Natural killer cell treated with Interleukin-12 subunit alpha and Interleukin-12 subunit beta and Interleukin-15 and Interleukin-18, amount 100 ng/mL, for 72 hours (primary cell): ENCODE data around the gene SEC16B. TPM values are rescaled to one million over a fixed set of nuclear protein-coding genes. Genes with fewer than 3 reads are reported as not detected.

Experiments used
- ATAC-seq, 2 donors: fragments of 150-1000 bp; cut with Tn5 transposase in 1 of 2; sonication (Bioruptor Pico), chemical (Tn5 transposase) in 1 of 2; 2 replicates each; pipeline ENCODE4 v1.10.0; 2021
- DNase-seq: peaks from one replicate; pipeline ENCODE4 v3.0.0; 2022; ENCODE audit warnings: low spot score
- H3K27ac Mint-ChIP-seq, 2 donors: 1 replicate in 1 of 2; 2 replicates in 1 of 2; pipeline ENCODE4 v1.8.0; 2022; ENCODE audit warnings: mixed read lengths in 2 of 2, mild to moderate bottlenecking in 1 of 2, moderate library complexity in 1 of 2
- H3K27me3 Mint-ChIP-seq, 2 donors: 1 replicate in 1 of 2; 2 replicates in 1 of 2; pipeline ENCODE4 v1.8.0; 2022; ENCODE audit warnings: mixed read lengths in 2 of 2
- H3K36me3 Mint-ChIP-seq: one replicate; pipeline ENCODE4 v1.8.0; 2022; ENCODE audit warnings: mixed read lengths
- H3K4me1 Mint-ChIP-seq, 2 donors: 1 replicate in 1 of 2; 2 replicates in 1 of 2; pipeline ENCODE4 v1.8.0; 2022; ENCODE audit warnings: low read depth in 2 of 2, mixed read lengths in 2 of 2, mild to moderate bottlenecking in 1 of 2
- H3K4me3 Mint-ChIP-seq: one replicate; pipeline ENCODE4 v1.8.0; 2022; ENCODE audit warnings: mixed read lengths
- H3K9me3 Mint-ChIP-seq: 2 replicates; pipeline ENCODE4 v1.8.0; 2022; ENCODE audit warnings: mixed read lengths
- total RNA-seq, 2 donors: library from RNA; stranded (reverse); gene quantifications; one replicate each; pipeline ENCODE4 v1.2.3, GENCODE V29; 2022

The SEC16B gene, protein sequence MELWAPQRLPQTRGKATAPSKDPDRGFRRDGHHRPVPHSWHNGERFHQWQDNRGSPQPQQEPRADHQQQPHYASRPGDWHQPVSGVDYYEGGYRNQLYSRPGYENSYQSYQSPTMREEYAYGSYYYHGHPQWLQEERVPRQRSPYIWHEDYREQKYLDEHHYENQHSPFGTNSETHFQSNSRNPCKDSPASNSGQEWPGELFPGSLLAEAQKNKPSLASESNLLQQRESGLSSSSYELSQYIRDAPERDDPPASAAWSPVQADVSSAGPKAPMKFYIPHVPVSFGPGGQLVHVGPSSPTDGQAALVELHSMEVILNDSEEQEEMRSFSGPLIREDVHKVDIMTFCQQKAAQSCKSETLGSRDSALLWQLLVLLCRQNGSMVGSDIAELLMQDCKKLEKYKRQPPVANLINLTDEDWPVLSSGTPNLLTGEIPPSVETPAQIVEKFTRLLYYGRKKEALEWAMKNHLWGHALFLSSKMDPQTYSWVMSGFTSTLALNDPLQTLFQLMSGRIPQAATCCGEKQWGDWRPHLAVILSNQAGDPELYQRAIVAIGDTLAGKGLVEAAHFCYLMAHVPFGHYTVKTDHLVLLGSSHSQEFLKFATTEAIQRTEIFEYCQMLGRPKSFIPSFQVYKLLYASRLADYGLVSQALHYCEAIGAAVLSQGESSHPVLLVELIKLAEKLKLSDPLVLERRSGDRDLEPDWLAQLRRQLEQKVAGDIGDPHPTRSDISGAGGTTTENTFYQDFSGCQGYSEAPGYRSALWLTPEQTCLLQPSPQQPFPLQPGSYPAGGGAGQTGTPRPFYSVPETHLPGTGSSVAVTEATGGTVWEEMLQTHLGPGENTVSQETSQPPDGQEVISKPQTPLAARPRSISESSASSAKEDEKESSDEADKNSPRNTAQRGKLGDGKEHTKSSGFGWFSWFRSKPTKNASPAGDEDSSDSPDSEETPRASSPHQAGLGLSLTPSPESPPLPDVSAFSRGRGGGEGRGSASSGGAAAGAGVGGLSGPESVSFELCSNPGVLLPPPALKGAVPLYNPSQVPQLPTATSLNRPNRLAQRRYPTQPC
- total RNA-seq = not detected

- no peaks in the 10 kb centered on the region for H3K27me3 Mint-ChIP-seq
- H3K27ac Mint-ChIP-seq = no peak within 1 kb of the TSS
- H3K4me3 Mint-ChIP-seq = no peak within 1 kb of the TSS
- peaks cover 8% of the 10 kb centered on the region for H3K9me3 Mint-ChIP-seq
- H3K36me3 Mint-ChIP-seq = no peaks in the 10 kb centered on the region
- ATAC-seq = no peak
- no peak for DNase-seq
- H3K4me1 Mint-ChIP-seq = no peaks in the 10 kb centered on the region
Observed at GRCh38 chr1:177969825-177970371, at the start of gene SEC16B. SEC16B (minus strand) TSS chr1:177970058; CDS start chr1:177967981, 2,077 bp downstream.

GRCh38 chr1:178019622-178020021 is 49.8 kb upstream of the SEC16B start:
- H3K4me3 Mint-ChIP-seq = no peak overlapping the region
- H3K36me3 Mint-ChIP-seq = peaks cover 5% of the 10 kb centered on the region
- H3K27ac Mint-ChIP-seq = no peak overlapping the region
- DNase-seq = no peak
- no peak for ATAC-seq
- H3K27me3 Mint-ChIP-seq = peaks cover 0 to 2% of the 10 kb centered on the region in 2 donors
- no peaks in the 10 kb centered on the region for H3K4me1 Mint-ChIP-seq
- peaks cover 13% of the 10 kb centered on the region for H3K9me3 Mint-ChIP-seq

GRCh38 chr1:178019208-178019607 is 49.4 kb upstream of the SEC16B start:
- Mint-ChIP-seq H3K36me3 (peaks cover 5% of the 10 kb centered on the region), H3K4me1 (no peaks in the 10 kb centered on the region), H3K27me3 (peaks cover 0 to 2% of the 10 kb centered on the region in 2 donors), H3K27ac (no peak overlapping the region), H3K9me3 (peaks cover 13% of the 10 kb centered on the region), H3K4me3 (no peak overlapping the region)
- ATAC-seq = no peak
- DNase-seq = no peak

DNA sequence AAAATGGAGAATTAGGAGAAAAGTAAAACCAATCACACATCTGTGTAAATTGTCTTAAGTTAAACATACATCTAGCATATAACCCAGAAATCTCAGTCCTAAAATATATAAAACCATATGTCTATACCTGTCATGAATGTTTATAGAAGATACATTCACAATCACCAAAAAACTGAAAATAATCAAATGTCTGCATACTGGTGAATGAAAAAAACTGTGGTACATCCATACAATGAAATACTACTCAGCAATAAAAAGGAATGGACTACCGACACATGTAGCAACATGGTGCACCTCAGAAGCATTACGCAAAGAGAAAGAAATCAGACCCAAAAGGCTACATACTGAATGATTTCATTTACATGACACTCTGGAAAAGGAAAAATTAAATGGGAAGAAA is 47.7 kb upstream of the SEC16B start:
- H3K4me1 Mint-ChIP-seq = no peaks in the 10 kb centered on the region
- no peak overlapping the region for H3K4me3 Mint-ChIP-seq
- peaks cover 5% of the 10 kb centered on the region for H3K36me3 Mint-ChIP-seq
- H3K27me3 Mint-ChIP-seq = peaks cover 0 to 2% of the 10 kb centered on the region in 2 donors
- no peak for DNase-seq
- no peak for ATAC-seq
- no peak overlapping the region for H3K27ac Mint-ChIP-seq
- H3K9me3 Mint-ChIP-seq = peaks cover 12% of the 10 kb centered on the region

DNA sequence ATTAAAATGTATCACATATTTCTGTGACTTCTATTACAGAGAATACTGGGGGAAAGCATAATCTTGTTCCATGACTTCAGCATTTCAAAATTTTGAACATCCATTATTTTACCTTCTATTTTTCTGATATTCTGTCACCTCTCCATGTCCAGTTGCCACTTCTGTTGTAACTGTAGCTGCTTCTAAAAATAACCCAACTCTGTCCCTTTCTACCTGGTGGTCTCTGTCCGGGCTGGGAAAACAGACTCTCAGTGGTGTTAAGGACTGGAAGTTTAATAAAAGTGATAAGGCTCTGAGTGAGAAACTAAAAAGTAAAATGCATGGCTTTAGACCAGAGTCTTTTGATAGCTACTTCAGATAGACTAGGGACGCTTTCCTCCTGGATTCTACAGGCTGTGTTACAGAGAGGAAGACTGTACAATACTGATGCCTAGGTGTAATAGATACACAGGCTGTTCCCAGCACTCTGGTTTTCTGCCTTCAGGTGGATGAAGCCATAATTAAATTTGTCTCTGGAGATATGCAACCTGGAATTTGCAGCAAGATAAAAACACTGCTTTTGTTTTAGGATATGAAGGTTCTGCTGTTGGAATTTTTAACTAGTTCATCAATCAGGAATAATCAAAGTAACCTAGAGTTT is 42.1 kb upstream of the SEC16B start:
- DNase-seq (no peak), ATAC-seq (no peak)
- peaks cover 12% of the 10 kb centered on the region for H3K9me3 Mint-ChIP-seq
- no peak overlapping the region for H3K4me3 Mint-ChIP-seq
- no peaks in the 10 kb centered on the region for H3K27me3 Mint-ChIP-seq
- H3K27ac Mint-ChIP-seq = no peak overlapping the region
- no peaks in the 10 kb centered on the region for H3K36me3 Mint-ChIP-seq
- no peaks in the 10 kb centered on the region for H3K4me1 Mint-ChIP-seq

DNA sequence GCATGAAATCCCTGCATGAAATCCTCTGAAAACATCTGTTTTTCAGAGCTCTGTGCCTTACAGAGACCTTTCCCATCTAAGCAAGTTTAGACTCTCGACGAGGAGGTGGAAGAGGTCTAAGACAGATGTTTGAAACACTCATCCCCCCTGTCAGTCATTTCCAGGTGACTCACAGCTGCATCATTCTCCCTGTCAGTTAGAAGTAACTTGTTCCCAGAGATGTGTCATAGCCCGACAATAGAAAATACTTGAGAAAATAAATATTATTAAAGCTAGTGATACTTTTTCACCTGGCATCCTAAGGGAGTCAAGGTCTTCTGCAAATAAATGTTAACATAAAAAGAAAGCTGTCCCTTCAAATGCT is 41.6 kb upstream of the SEC16B start:
- H3K4me1 Mint-ChIP-seq = no peaks in the 10 kb centered on the region
- no peaks in the 10 kb centered on the region for H3K36me3 Mint-ChIP-seq
- no peak overlapping the region for H3K27ac Mint-ChIP-seq
- no peaks in the 10 kb centered on the region for H3K27me3 Mint-ChIP-seq
- no peak overlapping the region for H3K4me3 Mint-ChIP-seq
- no peak for DNase-seq
- no peak for ATAC-seq
- peaks cover 13% of the 10 kb centered on the region for H3K9me3 Mint-ChIP-seq

DNA sequence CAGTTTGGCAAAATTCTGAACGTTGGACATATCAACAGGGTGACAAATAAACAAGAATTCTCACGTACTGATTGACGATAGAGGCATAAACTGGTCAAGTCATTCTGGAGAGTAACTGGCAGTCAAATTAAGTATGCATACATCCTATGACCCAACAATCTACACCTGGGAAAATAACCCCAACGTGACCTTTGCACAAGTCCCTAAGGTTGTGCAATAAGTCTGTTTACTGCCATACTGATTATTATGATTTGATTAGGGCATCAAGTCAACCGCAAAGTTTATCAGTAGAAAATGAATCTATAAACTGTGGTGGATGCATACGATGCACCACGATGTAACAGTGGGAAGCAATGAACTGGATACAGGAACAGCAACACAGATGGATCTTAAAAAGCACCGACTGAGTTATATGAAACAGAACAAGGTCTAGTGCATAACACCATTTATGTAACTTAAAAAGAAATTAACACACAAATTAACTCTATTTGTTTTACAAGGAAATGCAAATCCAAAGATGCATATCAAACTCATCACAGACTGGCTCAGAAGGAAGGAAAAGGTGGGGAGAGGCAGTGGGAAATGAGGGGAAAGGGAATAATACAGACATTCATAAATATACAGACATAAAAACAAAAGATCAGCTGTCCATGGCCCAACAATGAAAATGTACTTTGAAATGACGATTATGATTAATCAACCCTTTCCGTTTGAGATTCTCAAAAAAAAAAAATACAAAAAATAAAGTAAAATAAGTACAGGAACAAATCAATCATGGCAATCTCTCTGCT is 41.0 kb upstream of the SEC16B start:
- Mint-ChIP-seq H3K4me3 (no peak overlapping the region), H3K27me3 (no peaks in the 10 kb centered on the region), H3K36me3 (no peaks in the 10 kb centered on the region), H3K9me3 (peaks cover 15% of the 10 kb centered on the region), H3K27ac (no peak overlapping the region), H3K4me1 (no peaks in the 10 kb centered on the region)
- ATAC-seq = no peak
- no peak for DNase-seq

GRCh38 chr1:178006043-178006442 is 36.2 kb upstream of the SEC16B start:
- Mint-ChIP-seq H3K9me3 (peaks cover 15% of the 10 kb centered on the region), H3K27ac (no peak overlapping the region), H3K36me3 (no peaks in the 10 kb centered on the region), H3K27me3 (no peaks in the 10 kb centered on the region), H3K4me3 (no peak overlapping the region), H3K4me1 (no peaks in the 10 kb centered on the region)
- DNase-seq = no peak
- no peak for ATAC-seq

DNA sequence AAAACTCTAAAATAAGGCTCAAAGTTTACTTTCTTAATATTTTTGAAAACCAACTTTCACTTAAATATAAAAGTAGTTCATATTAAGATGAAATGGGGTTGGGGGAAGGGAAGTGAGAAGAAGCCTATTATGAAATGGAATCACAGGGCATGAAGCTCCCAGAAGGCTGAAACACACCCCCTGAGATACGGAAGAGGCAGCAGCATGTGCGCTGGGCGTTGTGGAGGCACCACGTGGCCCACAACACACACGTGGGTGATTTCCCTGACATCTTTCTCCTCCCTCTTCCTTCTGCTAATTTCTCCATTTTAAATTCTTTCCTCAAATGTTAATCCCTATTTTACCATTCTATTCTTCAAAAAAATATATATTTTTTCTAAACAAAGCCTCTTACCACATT is 35.6 kb upstream of the SEC16B start:
- ATAC-seq = no peak
- Mint-ChIP-seq H3K9me3 (peaks cover 15% of the 10 kb centered on the region), H3K4me1 (no peaks in the 10 kb centered on the region), H3K27ac (no peak overlapping the region), H3K4me3 (no peak overlapping the region), H3K36me3 (no peaks in the 10 kb centered on the region), H3K27me3 (no peaks in the 10 kb centered on the region)
- DNase-seq = no peak

DNA sequence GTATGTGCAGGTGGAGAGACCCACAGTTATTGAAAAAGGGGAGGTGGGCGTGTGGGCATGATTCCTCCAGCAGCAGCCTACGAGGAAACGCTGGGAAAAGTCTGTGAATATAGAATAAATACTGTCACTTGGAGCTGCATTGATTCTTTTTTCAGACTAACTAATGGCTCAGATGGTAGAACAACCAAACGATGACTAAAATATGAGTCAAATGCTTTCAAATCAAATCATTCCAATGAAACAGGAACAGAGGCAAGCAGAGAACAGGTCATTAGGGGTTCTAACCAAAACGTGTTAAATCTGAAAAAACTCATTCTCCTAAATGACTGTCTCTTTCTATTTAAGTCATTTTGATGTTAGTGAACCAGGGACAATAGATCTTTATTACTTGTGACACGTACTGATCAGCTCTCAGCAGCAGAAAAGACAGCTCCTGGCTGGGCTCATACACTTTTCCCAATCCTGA is 35.1 kb upstream of the SEC16B start:
- Mint-ChIP-seq H3K9me3 (peaks cover 15% of the 10 kb centered on the region), H3K4me1 (no peaks in the 10 kb centered on the region), H3K36me3 (no peaks in the 10 kb centered on the region), H3K27me3 (no peaks in the 10 kb centered on the region), H3K27ac (no peak overlapping the region), H3K4me3 (no peak overlapping the region)
- DNase-seq = no peak
- no peak for ATAC-seq

DNA sequence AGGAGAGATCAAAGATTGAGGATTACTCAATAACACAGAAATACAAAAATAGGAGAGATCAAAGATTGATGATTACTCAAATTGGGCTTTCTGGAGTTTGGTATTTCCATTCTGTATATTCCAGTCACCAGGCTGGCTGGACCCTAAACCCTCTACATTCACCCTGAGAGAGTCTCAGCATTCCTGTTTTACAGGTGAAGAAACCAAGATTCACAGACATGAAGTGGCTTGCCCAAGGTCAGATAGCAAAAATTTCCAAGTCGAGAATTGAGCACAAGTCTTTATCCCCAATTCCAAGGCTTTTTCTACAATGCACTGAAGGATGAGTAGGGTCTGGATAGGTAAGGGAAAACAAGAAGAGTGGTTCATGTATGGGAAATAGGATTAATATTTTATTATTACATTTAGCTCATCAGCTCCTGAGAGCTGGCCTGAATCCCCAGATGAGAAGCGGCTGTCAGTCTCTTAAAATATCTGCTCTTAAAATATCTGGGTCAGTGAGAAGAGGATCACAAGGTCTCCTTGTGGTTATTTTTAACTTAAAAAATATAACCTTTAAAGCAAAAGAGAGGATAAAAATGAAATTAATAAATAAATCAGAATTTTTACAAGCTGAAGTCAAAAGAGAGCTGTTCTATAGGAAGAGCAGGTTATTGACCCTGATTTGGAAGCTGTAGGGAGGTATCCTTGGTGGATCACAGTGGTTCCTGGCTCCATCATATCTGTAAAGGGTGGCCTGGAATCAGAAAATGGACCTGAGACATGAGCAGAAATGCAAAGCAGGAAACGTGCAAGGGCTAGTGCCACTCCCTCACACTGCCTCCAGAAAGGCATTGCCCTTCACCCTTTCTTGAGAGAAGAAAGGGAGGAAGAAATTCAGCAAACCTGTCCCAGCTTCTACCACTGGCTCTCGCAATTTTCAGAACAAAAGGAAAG is 29.1 kb upstream of the SEC16B start:
- peaks cover 14% of the 10 kb centered on the region for H3K9me3 Mint-ChIP-seq
- no peak for ATAC-seq
- no peaks in the 10 kb centered on the region for H3K4me1 Mint-ChIP-seq
- DNase-seq = no peak
- no peak overlapping the region for H3K4me3 Mint-ChIP-seq
- no peaks in the 10 kb centered on the region for H3K27me3 Mint-ChIP-seq
- peaks cover 4% of the 10 kb centered on the region for H3K36me3 Mint-ChIP-seq
- no peak overlapping the region for H3K27ac Mint-ChIP-seq

DNA sequence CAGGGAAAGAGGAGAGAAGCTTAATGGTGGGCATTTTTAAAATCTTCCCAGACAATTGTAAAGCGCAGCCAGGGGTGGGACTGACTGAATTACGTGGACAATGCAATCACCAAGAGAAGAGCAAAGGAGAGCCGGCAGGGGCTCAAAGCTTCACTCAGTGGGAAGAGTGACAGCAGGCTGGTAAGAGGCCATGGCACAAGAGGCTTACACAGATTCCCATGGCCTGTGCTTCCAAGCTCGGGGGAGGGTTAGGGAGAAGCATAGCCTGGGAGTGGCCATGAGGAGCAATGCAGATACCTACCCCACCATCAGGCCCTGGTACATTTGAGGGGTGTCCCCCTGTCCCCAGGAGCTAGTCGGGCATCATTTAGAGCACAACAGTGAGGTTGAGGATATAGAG is 27.1 kb upstream of the SEC16B start:
- Mint-ChIP-seq H3K9me3 (peaks cover 8% of the 10 kb centered on the region), H3K27me3 (no peaks in the 10 kb centered on the region), H3K36me3 (peaks cover 4% of the 10 kb centered on the region), H3K4me3 (no peak overlapping the region), H3K27ac (no peak overlapping the region), H3K4me1 (no peaks in the 10 kb centered on the region)
- DNase-seq (no peak), ATAC-seq (no peak)
